SU-DHL-6 (cell line): ENCODE results near the gene PANX2.

Source experiments
- H2AFZ ChIP-seq: fragments of 200-600 bp; sonication (generic); 2 replicates; pipeline ENCODE4 v1.6.1; 2014; ENCODE audit warnings: low read depth, mild to moderate bottlenecking, moderate library complexity, mixed read lengths, antibody characterized with exemption, low read length; ENCODE audit not compliant: severe bottlenecking
- H3F3A ChIP-seq: fragments of 200-600 bp; shearing (Covaris generic); 2 replicates; pipeline ENCODE4 v1.6.0; 2016; ENCODE audit warnings: antibody characterized with exemption, mild to moderate bottlenecking; ENCODE audit not compliant: insufficient read depth
- H3K27ac ChIP-seq: fragments of 200-600 bp; sonication (generic); 2 replicates; pipeline ENCODE4 v1.5.1; 2016; ENCODE audit warnings: low read depth, mild to moderate bottlenecking, low read length, moderate library complexity, mixed read lengths
- H3K27me3 ChIP-seq: fragments of 200-600 bp; sonication (generic), shearing (Covaris generic); 2 replicates; pipeline ENCODE4 v1.6.0; 2014; ENCODE audit warnings: mild to moderate bottlenecking, low read length
- H3K36me3 ChIP-seq: fragments of 200-600 bp; sonication (generic); 2 replicates; pipeline ENCODE4 v1.6.1; 2014; ENCODE audit warnings: mild to moderate bottlenecking, low read length, mixed read lengths
- H3K4me2 ChIP-seq: fragments of 300-600, 200-600 bp; shearing (Covaris generic), sonication (generic); 2 replicates; pipeline ENCODE4 v1.6.0; 2014; ENCODE audit warnings: low read length, low read depth, mild to moderate bottlenecking; ENCODE audit not compliant: poor library complexity, severe bottlenecking
- H3K4me3 ChIP-seq: fragments of 200-600 bp; sonication (generic); 2 replicates; pipeline ENCODE4 v1.5.1; 2014; ENCODE audit warnings: antibody characterized with exemption, low read length, mild to moderate bottlenecking, mixed read lengths; ENCODE audit not compliant: insufficient read depth, poor library complexity, severe bottlenecking
- H3K79me2 ChIP-seq: fragments of 200-600 bp; sonication (generic); 2 replicates; pipeline ENCODE4 v1.6.1; 2014; ENCODE audit warnings: mild to moderate bottlenecking, low read length, moderate library complexity; ENCODE audit not compliant: insufficient read depth
- H3K9ac ChIP-seq: fragments of 200-600 bp; sonication (generic); 2 replicates; pipeline ENCODE4 v1.7.0; 2014; ENCODE audit warnings: mild to moderate bottlenecking, low read length
- H3K9me2 ChIP-seq: fragments of 200-600 bp; sonication (generic); replicated peaks from 2 replicates; pipeline ENCODE4 v1.6.1; 2014; ENCODE audit warnings: low read length; ENCODE audit not compliant: insufficient read depth
- H3K9me3 ChIP-seq: fragments of 200-600 bp; sonication (generic); 2 replicates; pipeline ENCODE4 v1.6.1; 2014; ENCODE audit warnings: low read length, mixed read lengths; ENCODE audit not compliant: insufficient read depth
- H4K20me1 ChIP-seq: fragments of 200-600 bp; sonication (generic); 2 replicates; pipeline ENCODE4 v1.6.1; 2014; ENCODE audit warnings: low read depth, mild to moderate bottlenecking, antibody characterized with exemption, low read length, moderate library complexity, mixed read lengths
- CTCF ChIP-seq: fragments of 200-600 bp; sonication (generic); IDR thresholded peaks from one replicate; pipeline ENCODE4 v1.5.1; 2017; ENCODE audit warnings: antibody characterized with exemption, mild to moderate bottlenecking, low read length, moderate library complexity; ENCODE audit not compliant: insufficient read depth, poor library complexity, severe bottlenecking
- EZH2phosphoT487 ChIP-seq: fragments of 200-600 bp; sonication (generic), shearing (Covaris generic); conservative IDR thresholded peaks from 2 replicates; pipeline ENCODE4 v1.6.1; 2018; ENCODE audit warnings: mild to moderate bottlenecking, antibody characterized with exemption, low read length, moderate library complexity, mixed read lengths

Gene PANX2

GRCh38 chr22:50148166-50148500 lies 22.4 kb upstream of the PANX2 start:
- Histone ChIP-seq H2AFZ (no peak overlapping the region), H3K27ac (no peak overlapping the region), H4K20me1 (no peaks in the 10 kb centered on the region), H3K4me2 (no peak overlapping the region), H3F3A (no peaks in the 10 kb centered on the region), H3K9me3 (no peaks in the 10 kb centered on the region), H3K9ac (no peak overlapping the region), H3K36me3 (no peaks in the 10 kb centered on the region), H3K79me2 (no peaks in the 10 kb centered on the region), H3K27me3 (no peaks in the 10 kb centered on the region), H3K4me3 (no peak overlapping the region), H3K9me2 (no peaks in the 10 kb centered on the region)
- TF ChIP-seq EZH2phosphoT487 (no peak), CTCF (no peak)

DNA sequence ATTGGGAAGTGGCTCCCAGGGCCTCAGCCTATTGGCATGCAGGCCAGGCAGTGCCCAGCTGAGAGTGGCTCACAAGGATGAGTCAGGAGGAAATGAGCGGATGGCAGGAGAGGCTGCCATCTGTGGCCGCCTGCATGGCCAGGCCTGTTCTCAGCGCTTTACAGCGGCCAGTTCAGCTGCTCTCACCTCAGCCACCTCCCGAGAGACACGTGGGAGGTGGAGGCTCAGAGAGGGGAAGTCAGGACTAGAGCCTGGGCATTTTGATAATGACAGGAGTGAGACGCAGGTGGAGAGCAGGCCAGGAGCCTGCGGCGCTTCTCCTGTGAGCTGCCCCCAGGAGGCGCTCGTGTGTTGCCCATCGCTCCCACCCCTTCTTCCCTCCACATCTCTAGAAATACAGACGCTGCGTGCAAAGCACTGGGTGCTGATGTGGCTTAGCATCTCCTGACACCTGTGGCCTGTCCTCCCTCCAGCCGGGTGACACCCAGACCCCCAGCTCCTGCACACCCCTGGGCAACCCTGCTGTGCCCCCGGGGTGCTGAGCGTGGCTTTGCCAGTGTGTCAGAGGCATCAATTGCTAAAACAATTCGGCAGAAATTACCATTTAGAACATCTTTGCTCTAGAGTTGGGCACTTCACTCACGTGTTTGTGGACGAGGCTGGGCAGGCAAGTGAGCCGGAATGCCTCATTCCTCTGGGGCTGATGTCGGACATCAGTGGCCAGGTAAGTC lies 21.4 kb upstream of the PANX2 start:
- Histone ChIP-seq H3K9ac (no peak overlapping the region), H4K20me1 (no peaks in the 10 kb centered on the region), H3K9me3 (no peaks in the 10 kb centered on the region), H3K4me2 (no peak overlapping the region), H3F3A (no peaks in the 10 kb centered on the region), H2AFZ (no peak overlapping the region), H3K4me3 (no peak overlapping the region), H3K79me2 (no peaks in the 10 kb centered on the region), H3K27ac (no peak overlapping the region), H3K9me2 (no peaks in the 10 kb centered on the region), H3K27me3 (no peaks in the 10 kb centered on the region), H3K36me3 (no peaks in the 10 kb centered on the region)
- TF ChIP-seq CTCF (peak; percentile 73), EZH2phosphoT487 (no peak)

DNA sequence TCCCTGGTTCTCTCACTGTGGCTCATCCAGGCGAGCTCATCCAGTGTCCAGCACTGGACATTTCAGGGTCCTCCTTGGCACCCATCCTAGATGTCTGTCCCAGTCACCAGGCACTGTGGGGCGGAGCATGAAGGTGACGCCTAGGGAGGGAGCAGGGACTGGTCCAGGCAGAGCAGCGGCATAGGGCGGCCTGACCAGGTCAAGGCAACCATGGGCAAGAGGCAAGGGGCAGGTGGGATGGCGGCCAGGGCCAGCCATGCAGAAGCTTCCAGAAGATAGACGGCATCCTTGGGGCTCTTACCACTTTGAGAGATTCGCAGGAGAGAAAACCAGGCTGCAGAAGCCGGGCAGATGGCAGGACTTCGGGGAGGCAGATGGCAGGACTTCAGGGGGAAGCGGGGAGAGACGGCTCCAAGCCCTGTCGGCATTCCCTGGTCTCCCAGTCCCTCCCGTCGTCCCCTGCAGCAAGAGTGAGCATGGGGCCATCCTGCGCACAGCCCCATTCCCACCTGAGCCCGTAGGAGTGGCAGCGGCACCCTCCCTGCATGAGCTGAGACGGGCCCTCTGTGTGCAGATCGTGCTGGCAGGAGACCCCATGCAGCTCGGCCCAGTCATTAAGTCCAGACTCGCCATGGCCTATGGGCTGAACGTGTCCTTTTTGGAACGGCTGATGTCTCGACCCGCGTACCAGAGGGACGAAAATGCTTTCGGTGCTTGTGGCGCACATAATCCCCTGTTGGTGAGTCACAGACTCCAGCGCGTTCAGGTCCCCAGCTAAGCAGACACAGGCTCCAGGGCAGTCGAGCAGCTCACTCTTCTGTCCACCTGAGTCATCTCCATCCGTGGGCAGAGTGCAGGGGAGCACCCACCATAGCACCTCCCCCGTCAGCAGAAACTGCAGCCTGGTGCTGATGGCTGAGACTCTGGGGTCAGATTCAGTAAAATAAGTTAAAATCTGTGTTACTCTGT lies 20.1 kb upstream of the PANX2 start:
- Histone ChIP-seq H3K9me3 (no peaks in the 10 kb centered on the region), H3K4me3 (no peak overlapping the region), H3K4me2 (no peak overlapping the region), H3K9ac (no peak overlapping the region), H3F3A (no peaks in the 10 kb centered on the region), H4K20me1 (no peaks in the 10 kb centered on the region), H3K27ac (no peak overlapping the region), H3K36me3 (no peaks in the 10 kb centered on the region), H3K79me2 (no peaks in the 10 kb centered on the region), H3K9me2 (no peaks in the 10 kb centered on the region), H3K27me3 (no peaks in the 10 kb centered on the region), H2AFZ (no peak overlapping the region)
- TF ChIP-seq CTCF (no peak), EZH2phosphoT487 (no peak)
